ENCODE results near the gene PHACTR3.
"Not testable (repeated sequence)": the region's sequence is repeated elsewhere in the genome, so short reads cannot be mapped to it uniquely, and the experiment has no call there.

DNA sequence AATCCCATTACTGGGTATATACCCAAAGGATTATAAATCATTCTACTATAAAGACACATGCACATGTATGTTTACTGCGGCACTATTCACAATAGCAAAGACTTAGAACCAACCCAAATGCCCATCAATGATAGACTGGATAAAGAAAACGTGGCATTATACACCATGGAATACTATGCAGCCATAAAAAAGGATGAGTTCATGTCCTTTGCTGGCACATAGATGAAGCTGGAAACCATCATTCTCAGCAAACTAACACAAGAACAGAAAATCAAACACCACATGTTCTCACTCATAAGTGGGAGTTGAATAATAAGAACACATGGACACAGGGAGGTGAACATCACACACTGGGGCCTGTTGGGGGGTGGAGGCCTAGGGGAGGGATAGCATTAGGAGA, 285.7 kb downstream of the PHACTR3 start:
- TF ChIP-seq, protein P1, sequence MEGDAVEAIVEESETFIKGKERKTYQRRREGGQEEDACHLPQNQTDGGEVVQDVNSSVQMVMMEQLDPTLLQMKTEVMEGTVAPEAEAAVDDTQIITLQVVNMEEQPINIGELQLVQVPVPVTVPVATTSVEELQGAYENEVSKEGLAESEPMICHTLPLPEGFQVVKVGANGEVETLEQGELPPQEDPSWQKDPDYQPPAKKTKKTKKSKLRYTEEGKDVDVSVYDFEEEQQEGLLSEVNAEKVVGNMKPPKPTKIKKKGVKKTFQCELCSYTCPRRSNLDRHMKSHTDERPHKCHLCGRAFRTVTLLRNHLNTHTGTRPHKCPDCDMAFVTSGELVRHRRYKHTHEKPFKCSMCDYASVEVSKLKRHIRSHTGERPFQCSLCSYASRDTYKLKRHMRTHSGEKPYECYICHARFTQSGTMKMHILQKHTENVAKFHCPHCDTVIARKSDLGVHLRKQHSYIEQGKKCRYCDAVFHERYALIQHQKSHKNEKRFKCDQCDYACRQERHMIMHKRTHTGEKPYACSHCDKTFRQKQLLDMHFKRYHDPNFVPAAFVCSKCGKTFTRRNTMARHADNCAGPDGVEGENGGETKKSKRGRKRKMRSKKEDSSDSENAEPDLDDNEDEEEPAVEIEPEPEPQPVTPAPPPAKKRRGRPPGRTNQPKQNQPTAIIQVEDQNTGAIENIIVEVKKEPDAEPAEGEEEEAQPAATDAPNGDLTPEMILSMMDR (IDR thresholded peaks at IDR 0.05; ENCODE audit: extremely low read depth in 1 of 2, insufficient read depth in 1 of 2, low read depth in 1 of 2, low read length in 2 of 2), result not testable (repeated sequence)
- not testable (repeated sequence) for TF ChIP-seq POLR2A (IDR thresholded peaks at IDR 0.05; ENCODE audit: low read depth, low read length); POLR2AphosphoS5 (IDR thresholded peaks at IDR 0.05; ENCODE audit: insufficient read depth, low read depth, low read length)
- TF ChIP-seq, protein P2, sequence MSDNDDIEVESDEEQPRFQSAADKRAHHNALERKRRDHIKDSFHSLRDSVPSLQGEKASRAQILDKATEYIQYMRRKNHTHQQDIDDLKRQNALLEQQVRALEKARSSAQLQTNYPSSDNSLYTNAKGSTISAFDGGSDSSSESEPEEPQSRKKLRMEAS (IDR thresholded peaks at IDR 0.05; ENCODE audit: insufficient read depth, insufficient read length), result not testable (repeated sequence)
